Right renal pelvis (tissue), 4 donors: ENCODE data around the gene KIF2C. TPM values are rescaled to one million over a fixed set of nuclear protein-coding genes. Genes with fewer than 3 reads are reported as not detected.
"Not testable (repeated sequence)": the region's sequence is repeated elsewhere in the genome, so short reads cannot be mapped to it uniquely, and the experiment has no call there.

ENCODE experiments used
- DNase-seq, 4 donors: peaks; one replicate each; pipeline ENCODE4 v3.0.0-alpha.2; 2013; ENCODE audit warnings: low read depth in 4 of 4, low spot score in 3 of 4, missing footprints in 1 of 4
- polyA plus RNA-seq, 4 donors: library from polyadenylated mRNA; unstranded; fragments of 120-200 nt; gene quantifications; one replicate each; pipeline ENCODE4 v1.2.1, GENCODE V29; 2013; ENCODE audit not compliant: insufficient read length in 4 of 4

The KIF2C gene
- polyA plus RNA-seq, 4 donors: 23.7 to 26.0 (median 24.6) TPM

DNA sequence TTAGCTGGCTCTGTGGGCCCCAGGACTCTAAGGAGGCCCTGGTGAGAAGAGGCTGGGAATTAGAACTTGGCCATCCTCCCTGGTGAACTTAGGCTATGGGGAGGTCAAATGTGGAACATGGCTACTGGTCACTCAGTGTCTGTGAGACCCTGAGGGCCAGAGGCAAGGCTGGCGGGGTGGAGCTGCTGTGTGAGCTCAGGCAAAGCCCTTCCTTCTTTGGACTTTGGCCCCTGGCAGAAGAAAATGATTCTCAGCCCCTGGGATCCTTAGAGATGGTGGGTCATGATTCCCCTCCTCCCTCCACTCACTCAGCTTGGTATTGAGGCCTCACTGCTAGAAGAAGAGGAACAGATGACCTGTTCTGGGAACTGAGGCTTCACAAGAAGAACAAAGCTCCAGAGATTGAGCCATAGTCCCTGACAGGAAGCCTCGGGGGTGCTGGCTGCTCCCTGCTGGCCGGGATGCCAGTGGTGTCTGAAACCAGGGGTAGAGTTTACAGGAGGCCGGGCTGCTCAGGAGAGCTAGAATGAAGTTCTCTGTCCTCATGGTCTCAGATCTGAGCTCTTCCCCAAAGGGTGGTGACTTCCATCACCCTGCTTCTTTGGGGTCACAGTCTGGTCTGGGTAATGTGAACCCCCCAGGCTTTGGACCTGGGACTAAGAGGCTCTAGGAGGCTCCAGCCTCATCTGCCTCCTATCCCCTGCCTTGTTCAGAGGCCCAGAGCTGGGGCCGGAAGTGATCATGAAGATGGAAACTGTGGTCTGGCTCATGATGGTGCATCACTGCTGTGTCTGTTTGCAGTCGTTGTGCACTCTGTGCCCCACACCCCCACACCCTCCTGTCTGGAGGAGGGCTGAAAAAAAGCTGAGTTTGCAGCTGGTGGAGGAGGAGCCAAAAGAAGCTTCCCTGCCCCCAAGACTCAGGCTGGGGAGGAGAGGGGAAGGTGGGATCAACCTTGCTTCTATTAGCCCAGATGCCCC lies 69.6 kb downstream of the KIF2C start:
- DNase-seq: no peak

DNA sequence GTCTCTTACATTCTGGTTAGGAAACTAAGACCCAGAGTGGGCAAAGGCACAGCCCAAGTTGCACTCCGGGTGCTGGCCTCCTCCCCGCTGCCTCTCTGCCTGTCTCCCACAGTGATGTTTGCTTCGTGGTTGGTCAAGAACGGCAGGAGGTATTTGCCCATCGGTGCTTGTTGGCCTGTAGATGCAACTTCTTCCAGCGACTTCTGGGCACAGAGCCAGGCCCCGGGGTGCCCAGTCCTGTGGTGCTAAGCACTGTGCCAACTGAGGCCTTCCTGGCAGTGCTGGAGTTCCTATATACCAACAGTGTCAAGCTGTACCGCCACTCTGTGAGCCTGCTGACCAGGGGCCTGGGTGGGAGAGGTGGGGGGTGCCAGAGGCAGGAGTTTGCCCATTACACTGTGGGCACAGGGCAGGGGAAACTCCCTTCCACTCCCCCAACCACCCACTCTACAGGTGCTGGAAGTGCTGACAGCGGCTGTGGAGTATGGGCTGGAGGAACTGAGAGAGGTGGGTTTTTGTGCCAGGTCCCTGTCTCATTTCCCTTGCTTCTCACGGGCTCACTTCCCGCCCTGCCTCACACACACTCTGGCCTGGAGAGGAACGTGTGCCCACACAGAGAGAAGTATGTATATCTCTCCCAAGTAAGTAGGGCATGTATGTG lies 70.6 kb downstream of the KIF2C start:
- DNase-seq: no peak

DNA sequence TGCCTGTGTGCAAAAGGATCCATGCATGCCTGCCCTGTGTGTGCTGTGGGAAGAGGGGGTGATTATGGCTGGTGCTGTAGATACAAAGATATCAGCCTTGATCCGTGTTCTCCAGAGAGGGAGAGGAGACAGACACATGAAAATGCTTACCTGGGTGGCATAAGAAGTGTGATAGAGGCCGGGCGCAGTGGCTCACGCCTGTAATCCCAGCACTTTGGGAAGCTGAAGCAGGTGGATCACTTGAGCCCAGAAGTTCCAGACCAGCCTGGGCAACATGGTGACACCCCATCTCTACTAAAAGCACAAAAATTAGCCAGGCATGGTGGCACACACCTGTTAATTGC lies 71.1 kb downstream of the KIF2C start:
- DNase-seq: not testable (repeated sequence)

DNA sequence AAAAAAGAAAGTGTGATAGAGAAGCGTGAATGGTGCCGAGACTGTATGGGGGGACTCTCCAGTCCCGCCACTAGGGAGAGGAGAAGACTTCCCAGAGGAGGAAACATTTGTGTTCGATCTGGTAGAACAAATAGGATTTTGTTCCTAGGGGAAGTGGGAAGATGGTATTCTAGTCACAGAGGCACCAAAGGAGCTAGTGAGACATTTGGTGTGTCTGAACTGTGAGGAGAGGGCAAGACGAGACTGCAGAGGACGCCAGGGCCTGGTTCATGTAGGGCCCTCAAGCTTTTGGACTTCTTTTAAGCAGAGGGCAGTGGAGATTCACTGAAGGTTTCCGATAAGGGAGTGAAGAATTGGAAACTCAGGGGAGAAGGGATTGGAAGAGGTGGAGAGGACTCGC lies 71.6 kb downstream of the KIF2C start:
- no peak for DNase-seq

DNA sequence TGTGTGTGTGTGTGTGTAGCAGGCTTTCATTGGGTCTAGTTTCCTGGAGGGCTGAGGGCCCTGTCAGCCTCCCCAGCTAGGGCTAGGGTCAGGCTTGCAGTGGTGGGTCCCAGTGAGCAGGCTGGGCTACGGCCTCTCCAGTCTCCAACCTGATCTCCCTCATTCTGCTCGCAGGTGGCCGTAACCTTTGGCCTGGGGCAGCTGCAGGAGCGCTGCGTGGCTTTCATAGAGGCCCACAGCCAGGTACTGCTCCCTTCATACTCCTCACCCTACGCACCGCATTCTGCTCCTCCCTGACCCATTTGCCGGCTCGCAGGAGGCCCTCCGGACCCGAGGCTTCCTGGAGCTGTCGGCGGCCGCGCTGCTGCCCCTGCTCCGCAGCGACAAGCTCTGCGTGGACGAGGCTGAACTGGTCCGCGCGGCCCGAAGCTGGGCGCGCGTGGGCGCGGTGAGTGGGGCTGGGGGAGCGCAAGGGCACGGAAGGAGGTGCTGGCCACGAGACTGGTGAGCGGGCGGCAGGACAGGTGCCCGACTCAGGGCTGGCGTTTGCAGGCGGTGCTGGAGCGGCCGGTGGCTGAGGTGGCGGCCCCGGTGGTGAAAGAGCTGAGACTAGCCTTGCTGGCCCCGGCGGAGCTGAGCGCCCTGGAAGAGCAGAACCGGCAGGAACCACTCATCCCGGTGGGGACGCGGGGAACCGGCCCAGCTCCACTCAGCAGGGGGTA lies 73.3 kb downstream of the KIF2C start:
- DNase-seq: no peak

DNA sequence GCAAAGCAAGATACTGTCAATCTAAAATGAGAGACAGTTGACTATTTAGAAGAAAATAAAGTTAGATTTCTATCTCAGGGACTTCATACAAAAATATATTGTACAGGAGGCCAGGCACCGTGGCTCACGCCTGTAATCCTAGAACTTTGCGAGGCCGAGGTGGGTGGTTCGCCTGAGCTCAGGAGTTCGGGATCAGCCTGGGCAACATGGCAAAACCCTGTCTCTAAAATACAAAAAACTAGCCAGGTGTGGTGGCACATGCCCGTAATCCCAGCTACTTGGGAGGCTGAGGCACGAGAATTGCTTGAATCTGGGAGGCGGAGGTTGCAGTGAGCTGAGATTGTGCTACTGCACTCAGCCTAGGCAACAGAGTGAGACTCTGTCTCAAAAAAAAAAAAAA lies 76.3 kb downstream of the KIF2C start:
- not testable (repeated sequence) for DNase-seq

DNA sequence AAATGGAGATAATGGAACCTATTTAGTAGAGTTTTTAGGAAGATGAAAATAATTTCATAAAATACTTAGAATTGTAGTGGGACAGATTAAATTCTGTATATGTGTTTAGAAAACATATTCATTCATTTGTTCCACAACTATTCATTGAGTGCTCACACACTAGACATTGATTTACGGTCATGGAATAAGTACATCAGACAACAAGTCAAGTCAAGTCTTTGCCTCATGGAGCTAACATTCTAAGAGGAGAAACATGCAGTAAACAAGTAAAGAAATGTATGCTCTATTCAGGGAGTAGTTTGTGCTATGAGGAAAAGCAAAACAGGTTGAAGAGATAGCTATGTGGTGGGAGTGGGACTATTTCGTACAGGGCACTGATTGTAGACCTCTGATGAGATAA lies 77.7 kb downstream of the KIF2C start:
- no peak for DNase-seq

Other genes starting within 250 kb of the KIF2C start
- 10 to 100 TPM; 12.0 to 13.7 (median 13.3) TPM for gene TMEM53, start 65.4 kb upstream of the KIF2C start, polyA plus RNA-seq
- gene ARMH1, start 65.1 kb upstream of the KIF2C start, polyA plus RNA-seq: 1 to 10 TPM; 3.2 to 8.2 (median 5.8) TPM
- gene RNU5D-1, start 8.7 kb upstream of the KIF2C start, polyA plus RNA-seq: 1 to 10 TPM in 1 of 4 donors, not detected in 3; 4.1 TPM
- 1,000 to 10,000 TPM; 2,111 to 2,587 (median 2,263) TPM for gene RPS8, start 35.7 kb downstream of the KIF2C start, polyA plus RNA-seq
- 1 to 10 TPM in 1 of 4 donors, under 1 TPM in 3; 0.69 to 1.3 (median 0.80) TPM for gene BEST4, start 48.3 kb downstream of the KIF2C start, polyA plus RNA-seq
- gene PLK3, start 60.5 kb downstream of the KIF2C start, polyA plus RNA-seq: 1 to 10 TPM; 5.3 to 8.4 (median 6.6) TPM
- under 1 TPM in 1 of 4 donors, not detected in 3; 0.26 TPM for gene DYNLT4, start 67.5 kb downstream of the KIF2C start, polyA plus RNA-seq
- 10 to 100 TPM; 10.0 to 11.4 (median 10.6) TPM for gene BTBD19, start 68.7 kb downstream of the KIF2C start, polyA plus RNA-seq
- 1 to 10 TPM; 4.5 to 6.2 (median 5.0) TPM for gene PTCH2, start 103.4 kb downstream of the KIF2C start, polyA plus RNA-seq
- gene EIF2B3, start 246.8 kb downstream of the KIF2C start, polyA plus RNA-seq: 10 to 100 TPM; 32.9 to 36.6 (median 34.0) TPM